ENCODE results near the gene LSG1. TPM values are rescaled to one million over a fixed set of nuclear protein-coding genes. Genes with fewer than 3 reads are reported as not detected.

Gene LSG1
- total RNA-seq, 1 donor from 2014 or later, result 20.4 TPM

DNA sequence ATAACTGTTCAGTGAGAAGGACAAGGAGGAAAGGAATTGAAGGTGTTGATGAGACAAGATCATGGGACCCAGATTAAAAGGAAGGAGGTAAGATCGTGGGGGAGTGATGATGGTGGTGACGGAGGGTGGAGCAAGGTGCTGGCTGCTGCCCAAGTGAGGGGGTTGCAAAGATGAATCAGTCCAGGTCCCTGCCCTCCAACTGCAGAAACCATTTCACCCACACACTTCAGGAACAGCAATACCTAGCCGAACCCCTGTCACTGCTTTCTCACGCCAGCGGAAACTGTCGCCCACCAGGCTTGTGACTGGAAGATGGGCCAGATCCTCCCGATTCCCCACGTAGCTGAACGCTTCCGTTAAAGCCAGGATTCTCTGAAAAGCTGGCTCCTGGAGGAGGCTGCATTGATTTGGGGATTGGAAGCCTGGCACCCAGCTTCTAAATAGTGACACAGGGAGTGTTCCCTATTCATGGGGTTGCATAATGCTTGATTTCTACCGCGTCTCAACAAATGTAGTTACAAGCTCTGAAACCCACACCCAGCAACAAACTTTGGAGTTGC lies 3.2 kb upstream of the LSG1 start:
- no peak for DNase-seq (ENCODE audit: low spot score)
- no peaks in the 10 kb centered on the region for H3K9me3 Mint-ChIP-seq (ENCODE audit: low read depth)
- no peaks in the 10 kb centered on the region for H3K36me3 Mint-ChIP-seq (ENCODE audit: low read depth)
- peaks cover 5% of the 10 kb centered on the region for H3K27me3 Mint-ChIP-seq (ENCODE audit: low read depth)
- peaks cover 14% of the 10 kb centered on the region for H3K4me1 Mint-ChIP-seq (ENCODE audit: low read depth)
- peak overlapping the region; percentile 38 for H3K27ac Mint-ChIP-seq (ENCODE audit: unreplicated experiment)
- TF ChIP-seq, protein P1, sequence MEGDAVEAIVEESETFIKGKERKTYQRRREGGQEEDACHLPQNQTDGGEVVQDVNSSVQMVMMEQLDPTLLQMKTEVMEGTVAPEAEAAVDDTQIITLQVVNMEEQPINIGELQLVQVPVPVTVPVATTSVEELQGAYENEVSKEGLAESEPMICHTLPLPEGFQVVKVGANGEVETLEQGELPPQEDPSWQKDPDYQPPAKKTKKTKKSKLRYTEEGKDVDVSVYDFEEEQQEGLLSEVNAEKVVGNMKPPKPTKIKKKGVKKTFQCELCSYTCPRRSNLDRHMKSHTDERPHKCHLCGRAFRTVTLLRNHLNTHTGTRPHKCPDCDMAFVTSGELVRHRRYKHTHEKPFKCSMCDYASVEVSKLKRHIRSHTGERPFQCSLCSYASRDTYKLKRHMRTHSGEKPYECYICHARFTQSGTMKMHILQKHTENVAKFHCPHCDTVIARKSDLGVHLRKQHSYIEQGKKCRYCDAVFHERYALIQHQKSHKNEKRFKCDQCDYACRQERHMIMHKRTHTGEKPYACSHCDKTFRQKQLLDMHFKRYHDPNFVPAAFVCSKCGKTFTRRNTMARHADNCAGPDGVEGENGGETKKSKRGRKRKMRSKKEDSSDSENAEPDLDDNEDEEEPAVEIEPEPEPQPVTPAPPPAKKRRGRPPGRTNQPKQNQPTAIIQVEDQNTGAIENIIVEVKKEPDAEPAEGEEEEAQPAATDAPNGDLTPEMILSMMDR (IDR thresholded peaks at IDR 0.05), result no peak
- H3K4me3 Mint-ChIP-seq (ENCODE audit: unreplicated experiment), result no peak overlapping the region

GRCh38 chr3:194673761-194674160 lies 1.8 kb upstream of the LSG1 start:
- Mint-ChIP-seq H3K9me3 (ENCODE audit: low read depth) (no peaks in the 10 kb centered on the region), H3K27ac (ENCODE audit: unreplicated experiment) (no peak overlapping the region), H3K27me3 (ENCODE audit: low read depth) (peaks cover 5% of the 10 kb centered on the region)

GRCh38 chr3:194672876-194673275 lies 885 bp upstream of the LSG1 start:
- H3K27me3 Mint-ChIP-seq (ENCODE audit: low read depth), result peaks cover 5% of the 10 kb centered on the region
- H3K4me3 Mint-ChIP-seq (ENCODE audit: unreplicated experiment), result peak overlapping the region; percentile 98
- no peak for DNase-seq (ENCODE audit: low spot score)
- H3K36me3 Mint-ChIP-seq (ENCODE audit: low read depth), result peaks cover 2% of the 10 kb centered on the region
- TF ChIP-seq, protein P1 (IDR thresholded peaks at IDR 0.05), result no peak
- H3K4me1 Mint-ChIP-seq (ENCODE audit: low read depth), result peaks cover 14% of the 10 kb centered on the region
- H3K27ac Mint-ChIP-seq (ENCODE audit: unreplicated experiment), result peak overlapping the region; percentile 98
- no peaks in the 10 kb centered on the region for H3K9me3 Mint-ChIP-seq (ENCODE audit: low read depth)

More at GRCh38 chr3:194673761-194674160, 1.8 kb upstream of the LSG1 start:
- H3K4me1 Mint-ChIP-seq (ENCODE audit: low read depth), result peaks cover 14% of the 10 kb centered on the region
- TF ChIP-seq, protein P1 (IDR thresholded peaks at IDR 0.05), result no peak
- no peak overlapping the region for H3K4me3 Mint-ChIP-seq (ENCODE audit: unreplicated experiment)
- DNase-seq (ENCODE audit: low spot score), result no peak
- peaks cover 2% of the 10 kb centered on the region for H3K36me3 Mint-ChIP-seq (ENCODE audit: low read depth)

DNA sequence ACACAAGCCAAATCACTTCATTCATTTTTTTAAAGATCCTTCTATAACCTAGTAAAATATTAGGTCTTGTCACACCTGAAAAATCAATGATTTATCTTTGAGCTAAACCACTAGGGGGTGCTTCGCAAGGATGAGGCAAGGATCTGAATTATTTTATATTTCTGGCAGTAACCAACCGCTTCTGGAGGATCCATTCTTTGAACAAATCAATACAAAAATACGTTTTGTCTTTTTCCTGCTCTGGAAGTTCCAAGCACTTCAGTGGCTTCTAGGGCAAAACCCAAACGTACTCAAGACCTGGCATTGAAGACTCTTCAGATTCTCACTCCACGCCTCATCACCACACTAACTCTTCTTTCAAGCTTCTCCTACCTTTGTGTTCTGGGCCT lies 486 bp downstream of the LSG1 start:
- TF ChIP-seq, protein P1 (IDR thresholded peaks at IDR 0.05), result peak; percentile 91
- H3K9me3 Mint-ChIP-seq (ENCODE audit: low read depth), result no peaks in the 10 kb centered on the region
- H3K36me3 Mint-ChIP-seq (ENCODE audit: low read depth), result peaks cover 4% of the 10 kb centered on the region
- H3K27ac Mint-ChIP-seq (ENCODE audit: unreplicated experiment), result peak overlapping the region; percentile 98
- H3K27me3 Mint-ChIP-seq (ENCODE audit: low read depth), result peaks cover 3% of the 10 kb centered on the region
- no peak for DNase-seq (ENCODE audit: low spot score)
- peak overlapping the region; percentile 98 for H3K4me3 Mint-ChIP-seq (ENCODE audit: unreplicated experiment)
- H3K4me1 Mint-ChIP-seq (ENCODE audit: low read depth), result peaks cover 14% of the 10 kb centered on the region

GRCh38 chr3:194667363-194667762 lies 4.6 kb downstream of the LSG1 start:
- H3K4me1 Mint-ChIP-seq (ENCODE audit: low read depth), result peaks cover 11% of the 10 kb centered on the region
- H3K36me3 Mint-ChIP-seq (ENCODE audit: low read depth), result peaks cover 18% of the 10 kb centered on the region
- no peak for DNase-seq (ENCODE audit: low spot score)
- no peaks in the 10 kb centered on the region for H3K9me3 Mint-ChIP-seq (ENCODE audit: low read depth)
- no peaks in the 10 kb centered on the region for H3K27me3 Mint-ChIP-seq (ENCODE audit: low read depth)
- no peak overlapping the region for H3K27ac Mint-ChIP-seq (ENCODE audit: unreplicated experiment)
- TF ChIP-seq, protein P1 (IDR thresholded peaks at IDR 0.05), result no peak
- no peak overlapping the region for H3K4me3 Mint-ChIP-seq (ENCODE audit: unreplicated experiment)

All from chondrocyte (in vitro differentiated cells).